Panc1 (cell line): Measurements from ENCODE around the gene VAV3.

Experiments
- POLR2AphosphoS5 ChIP-seq: IDR thresholded peaks from 2 replicates; pipeline ENCODE4 v1.6.1; 2012; ENCODE audit warnings: mild to moderate bottlenecking, low read depth, low read length, moderate library complexity
- SIN3A ChIP-seq: IDR thresholded peaks from 2 replicates; pipeline ENCODE4 v1.6.1; 2012; ENCODE audit warnings: low read depth, mild to moderate bottlenecking, low read length, moderate library complexity, borderline replicate concordance; ENCODE audit not compliant: insufficient read depth
- TF ChIP-seq, protein P1 (sequence below): fragments of 450-650 bp; IDR thresholded peaks from 2 replicates; pipeline ENCODE4 v1.5.1; 2017; ENCODE audit warnings: mild to moderate bottlenecking
- TF ChIP-seq, protein P2 (sequence below), 2 experiments: IDR thresholded peaks; 2 replicates each; pipeline ENCODE4 v1.6.1; 2011 to 2012; ENCODE audit warnings: low read depth in 2 of 2, control low read depth in 1 of 2, low read length in 1 of 2, mild to moderate bottlenecking in 1 of 2, moderate library complexity in 1 of 2; ENCODE audit not compliant: insufficient read depth in 1 of 2

DNA sequence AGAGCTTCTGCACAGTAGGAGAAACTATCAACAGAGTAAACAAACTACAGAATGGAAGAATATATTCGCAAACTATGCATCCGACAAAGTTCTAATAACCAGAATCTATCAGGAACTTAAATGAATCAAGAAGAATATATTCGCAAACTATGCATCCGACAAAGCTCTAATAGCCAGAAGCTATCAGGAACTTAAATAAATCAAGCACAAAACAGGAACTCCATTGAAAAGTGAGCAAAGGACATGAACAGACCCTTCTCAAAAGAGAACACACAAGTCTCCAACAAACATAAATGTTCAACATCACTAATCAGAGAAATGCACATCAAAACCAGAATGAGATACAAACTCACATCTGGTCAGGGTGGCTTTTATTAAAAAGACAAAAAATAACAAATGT lies 126.9 kb downstream of the VAV3 start:
- TF ChIP-seq, protein P1, sequence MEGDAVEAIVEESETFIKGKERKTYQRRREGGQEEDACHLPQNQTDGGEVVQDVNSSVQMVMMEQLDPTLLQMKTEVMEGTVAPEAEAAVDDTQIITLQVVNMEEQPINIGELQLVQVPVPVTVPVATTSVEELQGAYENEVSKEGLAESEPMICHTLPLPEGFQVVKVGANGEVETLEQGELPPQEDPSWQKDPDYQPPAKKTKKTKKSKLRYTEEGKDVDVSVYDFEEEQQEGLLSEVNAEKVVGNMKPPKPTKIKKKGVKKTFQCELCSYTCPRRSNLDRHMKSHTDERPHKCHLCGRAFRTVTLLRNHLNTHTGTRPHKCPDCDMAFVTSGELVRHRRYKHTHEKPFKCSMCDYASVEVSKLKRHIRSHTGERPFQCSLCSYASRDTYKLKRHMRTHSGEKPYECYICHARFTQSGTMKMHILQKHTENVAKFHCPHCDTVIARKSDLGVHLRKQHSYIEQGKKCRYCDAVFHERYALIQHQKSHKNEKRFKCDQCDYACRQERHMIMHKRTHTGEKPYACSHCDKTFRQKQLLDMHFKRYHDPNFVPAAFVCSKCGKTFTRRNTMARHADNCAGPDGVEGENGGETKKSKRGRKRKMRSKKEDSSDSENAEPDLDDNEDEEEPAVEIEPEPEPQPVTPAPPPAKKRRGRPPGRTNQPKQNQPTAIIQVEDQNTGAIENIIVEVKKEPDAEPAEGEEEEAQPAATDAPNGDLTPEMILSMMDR: no peak
- TF ChIP-seq POLR2AphosphoS5: no peak
- TF ChIP-seq, protein P2, sequence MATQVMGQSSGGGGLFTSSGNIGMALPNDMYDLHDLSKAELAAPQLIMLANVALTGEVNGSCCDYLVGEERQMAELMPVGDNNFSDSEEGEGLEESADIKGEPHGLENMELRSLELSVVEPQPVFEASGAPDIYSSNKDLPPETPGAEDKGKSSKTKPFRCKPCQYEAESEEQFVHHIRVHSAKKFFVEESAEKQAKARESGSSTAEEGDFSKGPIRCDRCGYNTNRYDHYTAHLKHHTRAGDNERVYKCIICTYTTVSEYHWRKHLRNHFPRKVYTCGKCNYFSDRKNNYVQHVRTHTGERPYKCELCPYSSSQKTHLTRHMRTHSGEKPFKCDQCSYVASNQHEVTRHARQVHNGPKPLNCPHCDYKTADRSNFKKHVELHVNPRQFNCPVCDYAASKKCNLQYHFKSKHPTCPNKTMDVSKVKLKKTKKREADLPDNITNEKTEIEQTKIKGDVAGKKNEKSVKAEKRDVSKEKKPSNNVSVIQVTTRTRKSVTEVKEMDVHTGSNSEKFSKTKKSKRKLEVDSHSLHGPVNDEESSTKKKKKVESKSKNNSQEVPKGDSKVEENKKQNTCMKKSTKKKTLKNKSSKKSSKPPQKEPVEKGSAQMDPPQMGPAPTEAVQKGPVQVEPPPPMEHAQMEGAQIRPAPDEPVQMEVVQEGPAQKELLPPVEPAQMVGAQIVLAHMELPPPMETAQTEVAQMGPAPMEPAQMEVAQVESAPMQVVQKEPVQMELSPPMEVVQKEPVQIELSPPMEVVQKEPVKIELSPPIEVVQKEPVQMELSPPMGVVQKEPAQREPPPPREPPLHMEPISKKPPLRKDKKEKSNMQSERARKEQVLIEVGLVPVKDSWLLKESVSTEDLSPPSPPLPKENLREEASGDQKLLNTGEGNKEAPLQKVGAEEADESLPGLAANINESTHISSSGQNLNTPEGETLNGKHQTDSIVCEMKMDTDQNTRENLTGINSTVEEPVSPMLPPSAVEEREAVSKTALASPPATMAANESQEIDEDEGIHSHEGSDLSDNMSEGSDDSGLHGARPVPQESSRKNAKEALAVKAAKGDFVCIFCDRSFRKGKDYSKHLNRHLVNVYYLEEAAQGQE (IDR thresholded peaks at IDR 0.05; ENCODE audit: insufficient read depth in 1 of 2, low read depth in 2 of 2, low read length in 1 of 2): no peak
- TF ChIP-seq SIN3A: no peak
